Measurements from ENCODE around the gene TTC3.
A peak's percentile ranks its signal among the peaks of the same experiment; 100 is the strongest.

The TTC3 gene

DNA sequence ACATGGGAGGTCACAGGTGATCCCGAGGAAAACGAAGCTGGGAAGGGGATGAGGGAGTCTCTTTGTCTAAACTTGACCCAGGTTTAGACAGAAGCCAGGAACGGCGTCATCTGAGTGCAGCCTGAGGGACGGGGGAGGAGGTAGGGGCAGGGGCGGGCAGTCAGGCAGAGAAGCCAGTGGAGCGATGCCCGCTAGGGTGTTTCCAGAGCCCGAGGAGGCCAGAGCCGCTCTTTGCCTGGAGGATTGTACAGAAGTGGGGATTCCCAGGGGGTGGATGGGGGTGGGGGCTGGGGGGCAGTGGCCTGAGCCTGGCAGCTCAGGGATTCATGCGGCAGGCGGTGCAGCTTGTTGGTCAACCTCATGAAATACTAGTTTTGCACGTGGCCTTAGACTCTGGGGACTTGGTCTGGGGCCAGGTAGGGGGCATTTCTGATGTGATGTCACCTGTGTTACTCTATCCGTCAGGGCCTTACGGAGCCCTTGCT, 135.7 kb downstream of the TTC3 start:
- in situ Hi-C loops (cut with MboI; ENCODE audit: low sequenced_read_pairs, unreplicated experiment): no loop called here
- DNase-seq (ENCODE audit: low spot score): peak; percentile 76
- TF ChIP-seq, protein P1, sequence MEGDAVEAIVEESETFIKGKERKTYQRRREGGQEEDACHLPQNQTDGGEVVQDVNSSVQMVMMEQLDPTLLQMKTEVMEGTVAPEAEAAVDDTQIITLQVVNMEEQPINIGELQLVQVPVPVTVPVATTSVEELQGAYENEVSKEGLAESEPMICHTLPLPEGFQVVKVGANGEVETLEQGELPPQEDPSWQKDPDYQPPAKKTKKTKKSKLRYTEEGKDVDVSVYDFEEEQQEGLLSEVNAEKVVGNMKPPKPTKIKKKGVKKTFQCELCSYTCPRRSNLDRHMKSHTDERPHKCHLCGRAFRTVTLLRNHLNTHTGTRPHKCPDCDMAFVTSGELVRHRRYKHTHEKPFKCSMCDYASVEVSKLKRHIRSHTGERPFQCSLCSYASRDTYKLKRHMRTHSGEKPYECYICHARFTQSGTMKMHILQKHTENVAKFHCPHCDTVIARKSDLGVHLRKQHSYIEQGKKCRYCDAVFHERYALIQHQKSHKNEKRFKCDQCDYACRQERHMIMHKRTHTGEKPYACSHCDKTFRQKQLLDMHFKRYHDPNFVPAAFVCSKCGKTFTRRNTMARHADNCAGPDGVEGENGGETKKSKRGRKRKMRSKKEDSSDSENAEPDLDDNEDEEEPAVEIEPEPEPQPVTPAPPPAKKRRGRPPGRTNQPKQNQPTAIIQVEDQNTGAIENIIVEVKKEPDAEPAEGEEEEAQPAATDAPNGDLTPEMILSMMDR (IDR thresholded peaks at IDR 0.05; ENCODE audit: borderline replicate concordance, control extremely low read depth, extremely low read depth, insufficient read depth, missing control alignments): no peak

DNA sequence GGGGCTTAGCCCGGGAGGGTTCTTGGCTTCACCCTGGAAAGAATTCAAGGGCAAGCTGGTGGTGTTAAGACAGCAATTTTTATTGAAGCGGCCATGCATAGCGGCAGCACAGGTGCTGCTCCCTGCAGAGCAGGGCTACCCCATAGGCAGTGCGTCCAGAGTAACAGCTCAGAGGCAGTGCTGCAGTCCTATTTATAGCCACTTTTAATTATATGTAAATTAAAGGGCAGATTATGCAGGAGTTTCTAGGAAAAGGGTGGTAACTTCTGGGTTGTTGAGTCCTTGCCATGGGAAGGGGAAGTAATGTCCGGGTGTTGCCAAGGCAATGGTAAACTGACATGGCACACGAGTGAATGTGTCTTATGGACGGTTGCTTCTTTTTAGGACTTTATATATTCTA, 137.1 kb downstream of the TTC3 start:
- TF ChIP-seq, protein P1 (IDR thresholded peaks at IDR 0.05; ENCODE audit: borderline replicate concordance, control extremely low read depth, extremely low read depth, insufficient read depth, missing control alignments): no peak
- no peak for DNase-seq (ENCODE audit: low spot score)
- in situ Hi-C loops (cut with MboI; ENCODE audit: low sequenced_read_pairs, unreplicated experiment): no loop called here

DNA sequence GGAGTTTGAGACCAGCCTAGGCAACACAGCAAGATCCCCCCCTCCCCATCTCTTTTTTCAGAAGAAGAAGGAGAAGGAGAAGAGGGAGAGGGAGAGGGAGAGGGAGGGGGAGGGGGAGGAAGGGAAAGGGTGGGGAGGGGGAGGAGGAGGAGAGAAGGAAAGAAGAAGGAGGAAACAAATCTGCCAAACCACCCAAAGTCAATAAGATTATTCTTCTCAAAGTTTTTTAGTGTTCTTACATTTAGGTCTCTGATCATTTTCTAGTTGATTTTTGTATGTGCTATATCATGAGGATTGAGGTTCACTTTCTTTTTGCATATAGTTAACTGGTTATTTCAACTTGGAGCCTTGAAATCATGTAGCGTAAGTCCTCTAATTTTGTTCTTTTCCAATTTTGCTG, 137.7 kb downstream of the TTC3 start:
- no peak for DNase-seq (ENCODE audit: low spot score)
- in situ Hi-C loops (cut with MboI; ENCODE audit: low sequenced_read_pairs, unreplicated experiment): no loop called here
- TF ChIP-seq, protein P1 (IDR thresholded peaks at IDR 0.05; ENCODE audit: borderline replicate concordance, control extremely low read depth, extremely low read depth, insufficient read depth, missing control alignments): no peak

DNA sequence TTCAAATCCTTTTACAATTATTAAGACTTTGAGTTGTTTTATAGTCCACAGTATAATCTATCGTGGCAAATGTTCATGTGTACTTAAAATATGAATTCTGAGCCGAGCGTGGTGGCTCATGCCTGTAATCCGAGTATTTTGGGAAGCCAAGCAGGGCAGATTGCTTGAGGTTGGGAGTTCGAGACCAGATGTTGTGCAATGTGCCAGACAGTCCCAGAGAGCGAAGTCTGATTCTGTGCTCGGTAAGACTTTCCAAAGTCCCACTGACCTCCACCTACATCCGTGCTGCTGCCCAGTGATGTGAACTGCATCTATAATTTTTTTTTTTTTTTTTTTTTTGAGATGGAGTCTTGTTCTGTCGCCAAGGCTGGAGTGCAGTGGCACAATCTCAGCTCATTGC, 141.9 kb downstream of the TTC3 start:
- TF ChIP-seq, protein P1 (IDR thresholded peaks at IDR 0.05; ENCODE audit: borderline replicate concordance, control extremely low read depth, extremely low read depth, insufficient read depth, missing control alignments): no peak
- in situ Hi-C loops (cut with MboI; ENCODE audit: low sequenced_read_pairs, unreplicated experiment): no loop called here
- DNase-seq (ENCODE audit: low spot score): no peak

DNA sequence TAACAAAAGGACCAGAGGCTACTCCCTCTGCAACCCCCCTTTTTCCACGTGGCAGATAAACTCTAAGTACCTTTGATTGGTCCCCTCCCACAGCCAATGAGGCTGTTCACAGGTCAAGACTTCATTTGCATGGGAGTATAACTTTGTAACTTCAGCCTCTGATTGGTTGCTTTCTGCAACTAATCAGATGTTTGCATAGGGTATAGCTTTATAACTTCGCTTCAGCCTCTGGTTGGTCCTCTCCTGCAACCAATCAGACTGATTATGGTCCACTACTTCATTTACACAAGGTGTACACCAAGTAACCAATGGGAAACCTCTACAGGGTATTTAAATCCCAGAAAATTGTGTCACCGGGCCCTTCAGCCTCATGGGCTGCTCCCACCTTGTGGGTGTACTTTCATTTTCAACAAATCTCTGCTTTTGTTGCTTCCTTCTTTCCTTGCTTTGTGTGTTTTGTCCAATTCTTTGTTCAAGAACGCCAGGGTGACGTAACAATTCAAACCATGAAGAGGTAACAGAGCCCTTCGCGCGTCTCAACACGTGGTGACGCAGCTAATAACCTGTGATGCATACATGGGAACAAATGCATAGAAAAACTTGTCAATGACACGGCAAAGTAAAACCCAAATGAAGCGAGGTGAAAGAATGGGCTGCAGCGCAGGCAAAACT, 146.8 kb downstream of the TTC3 start:
- TF ChIP-seq, protein P1 (IDR thresholded peaks at IDR 0.05; ENCODE audit: borderline replicate concordance, control extremely low read depth, extremely low read depth, insufficient read depth, missing control alignments): no peak
- in situ Hi-C loops (cut with MboI; ENCODE audit: low sequenced_read_pairs, unreplicated experiment): no loop called here
- no peak for DNase-seq (ENCODE audit: low spot score)

DNA sequence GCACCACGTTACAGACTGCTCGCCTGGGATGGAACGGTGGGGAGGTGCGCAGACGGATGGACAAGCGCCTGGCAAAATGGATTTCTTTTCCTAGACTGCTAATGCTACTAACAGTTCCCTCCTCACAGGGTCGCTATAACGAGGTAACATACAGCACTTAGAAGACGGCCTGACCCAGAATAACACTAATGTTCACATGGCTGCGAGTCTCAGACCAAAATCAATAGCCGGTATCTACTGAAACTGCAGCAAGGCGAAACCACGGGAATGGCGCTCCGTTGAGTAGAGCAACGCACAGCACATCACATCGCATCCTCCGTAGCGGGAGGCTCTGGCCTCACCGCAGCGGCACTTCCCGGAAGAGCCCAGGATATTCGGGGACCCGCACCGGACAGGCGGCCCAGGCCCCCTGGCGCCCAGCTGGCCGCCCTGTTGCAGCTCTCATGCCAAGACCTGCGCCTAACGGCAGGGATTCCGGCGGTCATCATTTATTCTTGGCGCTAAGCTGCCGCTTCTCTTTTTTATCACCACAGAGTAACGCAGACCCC, 147.5 kb downstream of the TTC3 start:
- in situ Hi-C loops (cut with MboI; ENCODE audit: low sequenced_read_pairs, unreplicated experiment): no loop called here
- no peak for DNase-seq (ENCODE audit: low spot score)
- TF ChIP-seq, protein P1 (IDR thresholded peaks at IDR 0.05; ENCODE audit: borderline replicate concordance, control extremely low read depth, extremely low read depth, insufficient read depth, missing control alignments): peak; percentile 21
